8988T (cell line): ENCODE measurements around the gene KCNA10.

Experiments used
- DNase-seq: peaks from one replicate; pipeline ENCODE4 v3.0.0; 2011

KCNA10 gene

GRCh38 chr1:110477041-110477440, 41.9 kb downstream of the KCNA10 start:
- no peak for DNase-seq

GRCh38 chr1:110476028-110476765, 42.8 kb downstream of the KCNA10 start:
- DNase-seq, result no peak

GRCh38 chr1:110475362-110476027, 43.5 kb downstream of the KCNA10 start:
- no peak for DNase-seq

GRCh38 chr1:110474444-110474843, 44.5 kb downstream of the KCNA10 start:
- no peak for DNase-seq

- DNase-seq, result no peak
Observed at GRCh38 chr1:110472546-110472945, 46.4 kb downstream of the KCNA10 start.

GRCh38 chr1:110471131-110471530, 47.8 kb downstream of the KCNA10 start:
- no peak for DNase-seq
